Measurements from ENCODE around the gene NAALADL2.

The NAALADL2 gene

DNA sequence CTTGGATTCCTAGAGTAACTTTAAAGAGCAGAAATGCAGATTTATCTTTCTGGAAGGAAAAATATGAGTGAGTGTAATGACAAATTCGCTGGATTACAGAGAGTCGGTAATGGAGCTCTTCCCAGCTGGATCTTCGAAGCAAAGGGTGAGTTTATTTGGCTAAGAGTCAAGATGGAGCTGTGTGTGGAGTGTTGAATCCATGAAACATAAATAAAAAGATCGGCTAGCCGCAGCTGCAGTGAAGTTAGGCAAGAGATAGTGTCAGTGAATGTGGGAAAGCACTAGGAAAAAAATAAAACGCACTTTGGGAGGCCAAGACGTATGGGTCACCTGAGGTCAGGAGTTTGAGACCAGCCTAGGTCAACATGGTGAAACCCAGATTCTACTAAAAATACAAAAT, 10.3 kb downstream of the NAALADL2 start:
- Histone ChIP-seq H3K9ac (ENCODE audit: low read length) (no peak overlapping the region), H2AK5ac (ENCODE audit: low read length) (no peak overlapping the region), H2BK120ac (ENCODE audit: insufficient read depth, low read length, poor library complexity) (no peak overlapping the region), H4K12ac (ENCODE audit: low read depth, low read length) (no peak overlapping the region), H3K4me3 (ENCODE audit: low read depth, low read length) (no peak overlapping the region), H3K4me1 (ENCODE audit: control insufficient read depth in 1 of 2, insufficient read depth in 2 of 2, low read length in 2 of 2) (no peaks in the 10 kb centered on the region), H3K36me3 (ENCODE audit: control insufficient read depth in 1 of 2, insufficient read depth in 2 of 2, low read length in 2 of 2) (no peaks in the 10 kb centered on the region), H2BK5ac (ENCODE audit: low read depth, low read length, poor library complexity) (no peak overlapping the region), H4K8ac (ENCODE audit: low read depth, low read length) (no peak overlapping the region), H2AFZ (ENCODE audit: insufficient read depth, low read length, poor library complexity) (no peak overlapping the region), H3K18ac (ENCODE audit: low read length) (no peak overlapping the region), H4K91ac (ENCODE audit: low read depth, low read length) (no peak overlapping the region), H3K9me3 (ENCODE audit: insufficient read depth, low read depth, low read length) (no peaks in the 10 kb centered on the region), H3K27ac (ENCODE audit: low read depth, low read length) (no peak overlapping the region), H3K23ac (ENCODE audit: low read length) (no peak overlapping the region), H3K14ac (ENCODE audit: low read length) (no peak overlapping the region), H2BK12ac (ENCODE audit: low read length) (no peak overlapping the region), H3K79me1 (ENCODE audit: low read length) (no peaks in the 10 kb centered on the region), H3K27me3 (ENCODE audit: insufficient read depth, low read length) (no peaks in the 10 kb centered on the region), H3K4me2 (ENCODE audit: low read length) (no peak overlapping the region), H3K79me2 (ENCODE audit: control insufficient read depth, insufficient read depth, low read length, poor library complexity) (no peaks in the 10 kb centered on the region), H3K4ac (ENCODE audit: low read depth, low read length) (no peak overlapping the region)
- WGBS (ENCODE audit: extremely low coverage, insufficient coverage, insufficient read length), result no CpG with 5 or more reads among the region's 7 CpGs
- DNase-seq, result no peak

DNA sequence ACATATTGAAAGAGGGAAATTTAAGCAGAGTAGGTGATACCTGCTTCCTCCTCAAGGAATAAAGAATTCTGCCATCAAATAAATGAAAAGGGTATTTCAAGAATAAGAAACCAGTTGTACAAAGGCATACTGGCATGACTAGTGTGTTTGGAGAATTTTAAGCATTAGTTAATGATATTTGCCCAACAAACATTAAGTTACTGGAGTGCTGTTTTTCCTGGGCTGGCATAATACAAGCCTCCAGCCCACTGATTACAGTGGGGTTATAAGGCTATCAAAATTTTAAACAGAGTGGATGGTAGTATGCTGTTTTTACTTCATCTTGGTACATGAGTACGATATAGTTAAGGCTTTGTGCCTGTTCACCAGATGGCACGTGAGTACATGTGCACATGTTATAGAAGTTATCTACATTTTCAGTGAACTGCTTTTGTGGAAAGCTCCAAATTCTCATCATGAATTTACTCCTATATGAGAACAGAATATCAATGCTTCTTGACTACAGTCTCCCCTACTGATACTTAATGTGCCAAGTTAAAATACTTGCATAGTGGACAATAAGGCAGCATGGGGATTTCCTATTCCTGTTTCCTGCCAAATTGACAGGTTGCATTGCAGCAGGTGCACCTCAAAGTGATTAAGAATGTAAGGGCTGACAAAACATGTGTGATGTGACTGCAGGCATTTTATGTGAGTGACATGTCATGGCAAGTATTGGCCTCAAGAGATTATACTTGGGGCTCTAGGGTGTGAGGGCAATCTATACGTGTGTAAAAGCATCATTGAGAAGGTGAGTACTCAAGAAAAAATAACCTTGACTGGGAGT, 14.9 kb downstream of the NAALADL2 start:
- no CpG with 5 or more reads among the region's 3 CpGs for WGBS (ENCODE audit: extremely low coverage, insufficient coverage, insufficient read length)
- no peak overlapping the region for H3K4me3 ChIP-seq (ENCODE audit: low read depth, low read length)

DNA sequence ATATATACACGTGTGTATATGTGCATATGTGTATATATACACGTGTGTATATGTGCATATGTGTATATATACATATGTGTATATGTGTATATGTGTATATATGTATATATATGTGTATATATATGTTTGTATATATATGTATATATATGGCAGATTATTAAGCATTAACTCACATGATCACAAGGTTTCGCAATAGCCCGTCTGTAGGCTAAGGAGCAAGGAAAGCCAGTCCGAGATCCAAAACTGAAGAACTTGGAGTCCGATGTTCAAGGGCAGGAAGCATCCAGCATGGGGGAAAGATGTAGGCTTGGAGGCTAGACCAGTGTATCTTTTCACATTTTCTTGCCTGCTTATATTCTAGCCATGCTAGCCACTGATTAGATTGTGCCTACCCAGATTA, 23.7 kb downstream of the NAALADL2 start:
- WGBS (ENCODE audit: extremely low coverage, insufficient coverage, insufficient read length), result no CpG with 5 or more reads among the region's 6 CpGs

More for the DNA sequence above, 14.9 kb downstream of the NAALADL2 start:
- DNase-seq, result no peak
- H4K91ac ChIP-seq (ENCODE audit: low read depth, low read length), result no peak overlapping the region
- H2AFZ ChIP-seq (ENCODE audit: insufficient read depth, low read length, poor library complexity), result no peak overlapping the region
- H3K9ac ChIP-seq (ENCODE audit: low read length), result no peak overlapping the region
- no peak overlapping the region for H3K4me2 ChIP-seq (ENCODE audit: low read length)
- no peak overlapping the region for H3K14ac ChIP-seq (ENCODE audit: low read length)
- H3K79me1 ChIP-seq (ENCODE audit: low read length), result no peaks in the 10 kb centered on the region
- H3K4ac ChIP-seq (ENCODE audit: low read depth, low read length), result no peak overlapping the region
- no peaks in the 10 kb centered on the region for H3K4me1 ChIP-seq (ENCODE audit: control insufficient read depth in 1 of 2, insufficient read depth in 2 of 2, low read length in 2 of 2)
- no peak overlapping the region for H4K12ac ChIP-seq (ENCODE audit: low read depth, low read length)
- H2BK12ac ChIP-seq (ENCODE audit: low read length), result no peak overlapping the region
- H2BK120ac ChIP-seq (ENCODE audit: insufficient read depth, low read length, poor library complexity), result no peak overlapping the region
- H2AK5ac ChIP-seq (ENCODE audit: low read length), result no peak overlapping the region
- no peaks in the 10 kb centered on the region for H3K27me3 ChIP-seq (ENCODE audit: insufficient read depth, low read length)
- no peaks in the 10 kb centered on the region for H3K79me2 ChIP-seq (ENCODE audit: control insufficient read depth, insufficient read depth, low read length, poor library complexity)
- H3K27ac ChIP-seq (ENCODE audit: low read depth, low read length), result no peak overlapping the region
- no peak overlapping the region for H2BK5ac ChIP-seq (ENCODE audit: low read depth, low read length, poor library complexity)
- no peaks in the 10 kb centered on the region for H3K9me3 ChIP-seq (ENCODE audit: insufficient read depth, low read depth, low read length)
- no peaks in the 10 kb centered on the region for H3K36me3 ChIP-seq (ENCODE audit: control insufficient read depth in 1 of 2, insufficient read depth in 2 of 2, low read length in 2 of 2)
- H4K8ac ChIP-seq (ENCODE audit: low read depth, low read length), result no peak overlapping the region
- no peak overlapping the region for H3K23ac ChIP-seq (ENCODE audit: low read length)
- H3K18ac ChIP-seq (ENCODE audit: low read length), result no peak overlapping the region

DNA sequence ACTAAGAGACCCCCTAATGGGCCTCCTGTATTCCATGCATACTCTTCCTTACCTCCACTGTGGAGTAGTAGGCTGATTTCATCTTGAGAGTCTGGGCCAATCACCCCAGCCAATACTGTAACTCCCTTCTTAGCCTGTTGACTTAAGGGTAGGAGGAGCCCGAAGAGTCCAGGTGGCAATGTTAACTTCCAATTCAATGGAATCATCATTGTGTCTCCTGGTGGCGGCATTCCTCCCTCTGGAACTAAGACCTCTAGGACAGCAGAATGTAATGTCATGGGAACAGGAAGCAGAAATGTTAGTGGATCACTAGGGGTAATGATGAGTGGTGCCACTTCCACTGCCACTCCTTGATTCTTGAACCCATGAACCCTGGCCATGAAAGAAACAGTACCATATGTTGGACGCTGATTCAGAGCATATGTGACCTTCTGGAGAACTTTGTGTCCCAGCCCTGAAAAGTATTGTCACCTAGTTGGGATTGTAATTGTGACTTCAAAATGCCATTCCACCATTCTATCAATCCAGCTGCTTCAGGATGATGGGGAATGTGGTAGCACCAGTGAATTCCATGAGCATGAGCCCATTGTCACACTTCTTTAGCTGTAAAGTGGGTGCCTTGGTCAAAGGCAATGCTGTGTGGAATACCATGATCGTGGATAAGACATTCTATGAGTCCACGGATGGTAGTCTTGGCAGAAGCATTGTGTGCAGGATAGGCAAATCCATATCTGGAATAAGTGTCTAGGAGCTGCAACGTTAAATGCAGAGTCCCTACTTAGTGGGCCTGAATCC, 24.9 kb downstream of the NAALADL2 start:
- no peak overlapping the region for H2BK5ac ChIP-seq (ENCODE audit: low read depth, low read length, poor library complexity)

More for the DNA sequence above, 23.7 kb downstream of the NAALADL2 start:
- no peak overlapping the region for H3K14ac ChIP-seq (ENCODE audit: low read length)
- peak in 1 of 2 donors; percentile 15 for DNase-seq
- no peaks in the 10 kb centered on the region for H3K27me3 ChIP-seq (ENCODE audit: insufficient read depth, low read length)
- no peak overlapping the region for H2AFZ ChIP-seq (ENCODE audit: insufficient read depth, low read length, poor library complexity)
- H4K91ac ChIP-seq (ENCODE audit: low read depth, low read length), result no peak overlapping the region
- H2AK5ac ChIP-seq (ENCODE audit: low read length), result no peak overlapping the region
- H2BK12ac ChIP-seq (ENCODE audit: low read length), result no peak overlapping the region
- H3K4ac ChIP-seq (ENCODE audit: low read depth, low read length), result no peak overlapping the region
- no peak overlapping the region for H3K23ac ChIP-seq (ENCODE audit: low read length)
- H3K4me2 ChIP-seq (ENCODE audit: low read length), result no peak overlapping the region
- H3K79me2 ChIP-seq (ENCODE audit: control insufficient read depth, insufficient read depth, low read length, poor library complexity), result no peaks in the 10 kb centered on the region
- H3K9ac ChIP-seq (ENCODE audit: low read length), result no peak overlapping the region
- H2BK120ac ChIP-seq (ENCODE audit: insufficient read depth, low read length, poor library complexity), result no peak overlapping the region
- H3K9me3 ChIP-seq (ENCODE audit: insufficient read depth, low read depth, low read length), result no peaks in the 10 kb centered on the region
- H4K12ac ChIP-seq (ENCODE audit: low read depth, low read length), result no peak overlapping the region
- H3K4me1 ChIP-seq (ENCODE audit: control insufficient read depth in 1 of 2, insufficient read depth in 2 of 2, low read length in 2 of 2), result peaks cover 3% of the 10 kb centered on the region in 2 experiments
- no peak overlapping the region for H3K27ac ChIP-seq (ENCODE audit: low read depth, low read length)
- no peaks in the 10 kb centered on the region for H3K36me3 ChIP-seq (ENCODE audit: control insufficient read depth in 1 of 2, insufficient read depth in 2 of 2, low read length in 2 of 2)
- H2BK5ac ChIP-seq (ENCODE audit: low read depth, low read length, poor library complexity), result no peak overlapping the region
- H3K79me1 ChIP-seq (ENCODE audit: low read length), result no peaks in the 10 kb centered on the region
- H3K18ac ChIP-seq (ENCODE audit: low read length), result no peak overlapping the region
- no peak overlapping the region for H4K8ac ChIP-seq (ENCODE audit: low read depth, low read length)
- H3K4me3 ChIP-seq (ENCODE audit: low read depth, low read length), result no peak overlapping the region

More for the DNA sequence above, 24.9 kb downstream of the NAALADL2 start:
- Histone ChIP-seq H3K79me2 (ENCODE audit: control insufficient read depth, insufficient read depth, low read length, poor library complexity) (no peaks in the 10 kb centered on the region), H3K4ac (ENCODE audit: low read depth, low read length) (no peak overlapping the region), H3K4me2 (ENCODE audit: low read length) (no peak overlapping the region), H4K8ac (ENCODE audit: low read depth, low read length) (no peak overlapping the region), H3K14ac (ENCODE audit: low read length) (no peak overlapping the region), H3K79me1 (ENCODE audit: low read length) (no peaks in the 10 kb centered on the region), H3K9ac (ENCODE audit: low read length) (no peak overlapping the region), H3K27me3 (ENCODE audit: insufficient read depth, low read length) (no peaks in the 10 kb centered on the region), H3K4me1 (ENCODE audit: control insufficient read depth in 1 of 2, insufficient read depth in 2 of 2, low read length in 2 of 2) (peaks cover 3% of the 10 kb centered on the region in 2 experiments), H4K12ac (ENCODE audit: low read depth, low read length) (no peak overlapping the region), H3K36me3 (ENCODE audit: control insufficient read depth in 1 of 2, insufficient read depth in 2 of 2, low read length in 2 of 2) (no peaks in the 10 kb centered on the region), H4K91ac (ENCODE audit: low read depth, low read length) (no peak overlapping the region), H3K27ac (ENCODE audit: low read depth, low read length) (no peak overlapping the region), H3K9me3 (ENCODE audit: insufficient read depth, low read depth, low read length) (no peaks in the 10 kb centered on the region), H3K23ac (ENCODE audit: low read length) (no peak overlapping the region), H2BK120ac (ENCODE audit: insufficient read depth, low read length, poor library complexity) (no peak overlapping the region), H2AFZ (ENCODE audit: insufficient read depth, low read length, poor library complexity) (no peak overlapping the region), H3K18ac (ENCODE audit: low read length) (no peak overlapping the region), H2AK5ac (ENCODE audit: low read length) (no peak overlapping the region), H2BK12ac (ENCODE audit: low read length) (no peak overlapping the region), H3K4me3 (ENCODE audit: low read depth, low read length) (no peak overlapping the region)
- WGBS (ENCODE audit: extremely low coverage, insufficient coverage, insufficient read length), result no CpG with 5 or more reads among the region's 6 CpGs
- peak; percentile 60 to 84 for DNase-seq

Measured in trophoblast cell (in vitro differentiated cells and primary cell).